Uterus (tissue), 2 donors: Measurements from ENCODE around the gene PILRB.

ENCODE experiments used
- POLR2A ChIP-seq, 2 donors: fragments of 450-650 bp; IDR thresholded peaks; one replicate each; pipeline ENCODE4 v1.6.1; 2016; ENCODE audit warnings: antibody characterized with exemption in 2 of 2, mild to moderate bottlenecking in 1 of 2, moderate library complexity in 1 of 2
- TF ChIP-seq, protein P1 (sequence below), 4 experiments: fragments of 200-600 bp in 2 of 4; fragments of 450-650 bp in 2 of 4; sonication (generic) in 2 of 4; IDR thresholded peaks; one replicate each; pipeline ENCODE4 v1.5.1; 2016 to 2019; ENCODE audit warnings: antibody characterized with exemption in 4 of 4, mild to moderate bottlenecking in 2 of 4, moderate library complexity in 1 of 4

DNA sequence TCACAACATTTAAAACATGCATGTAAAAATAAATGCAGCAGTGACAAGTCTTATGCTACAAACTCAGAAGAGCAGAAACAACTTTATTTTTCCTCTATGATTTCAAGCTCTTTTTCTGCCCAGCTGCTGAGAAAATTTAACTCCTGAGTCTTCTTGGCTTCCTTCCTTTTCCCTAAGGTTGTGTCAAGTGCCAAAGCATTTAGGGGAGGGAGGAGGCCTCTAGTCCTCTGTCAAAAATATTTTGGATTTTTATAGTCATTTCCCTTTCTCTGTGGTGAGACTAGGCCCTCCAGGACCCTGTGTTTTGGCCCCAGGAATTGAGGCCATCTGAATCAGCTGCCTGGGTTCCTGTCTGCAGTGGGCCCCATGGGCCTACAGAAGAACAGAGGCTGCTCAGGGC lies 11.0 kb upstream of the PILRB start:
- TF ChIP-seq, protein P1, sequence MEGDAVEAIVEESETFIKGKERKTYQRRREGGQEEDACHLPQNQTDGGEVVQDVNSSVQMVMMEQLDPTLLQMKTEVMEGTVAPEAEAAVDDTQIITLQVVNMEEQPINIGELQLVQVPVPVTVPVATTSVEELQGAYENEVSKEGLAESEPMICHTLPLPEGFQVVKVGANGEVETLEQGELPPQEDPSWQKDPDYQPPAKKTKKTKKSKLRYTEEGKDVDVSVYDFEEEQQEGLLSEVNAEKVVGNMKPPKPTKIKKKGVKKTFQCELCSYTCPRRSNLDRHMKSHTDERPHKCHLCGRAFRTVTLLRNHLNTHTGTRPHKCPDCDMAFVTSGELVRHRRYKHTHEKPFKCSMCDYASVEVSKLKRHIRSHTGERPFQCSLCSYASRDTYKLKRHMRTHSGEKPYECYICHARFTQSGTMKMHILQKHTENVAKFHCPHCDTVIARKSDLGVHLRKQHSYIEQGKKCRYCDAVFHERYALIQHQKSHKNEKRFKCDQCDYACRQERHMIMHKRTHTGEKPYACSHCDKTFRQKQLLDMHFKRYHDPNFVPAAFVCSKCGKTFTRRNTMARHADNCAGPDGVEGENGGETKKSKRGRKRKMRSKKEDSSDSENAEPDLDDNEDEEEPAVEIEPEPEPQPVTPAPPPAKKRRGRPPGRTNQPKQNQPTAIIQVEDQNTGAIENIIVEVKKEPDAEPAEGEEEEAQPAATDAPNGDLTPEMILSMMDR (IDR thresholded peaks at IDR 0.05), result no peak
- no peak for TF ChIP-seq POLR2A (IDR thresholded peaks at IDR 0.05)
